Muscle of leg (tissue), 11 donors: ENCODE measurements around the gene PLBD2. TPM values are rescaled to one million over a fixed set of nuclear protein-coding genes. Genes with fewer than 3 reads are reported as not detected.

Experiments
- DNase-seq: peaks from one replicate; pipeline ENCODE4 v3.0.0; 2013
- H3K27ac ChIP-seq: one replicate; pipeline ENCODE4 v1.5.1; 2013; ENCODE audit warnings: mild to moderate bottlenecking, low read length, control low read depth
- H3K27me3 ChIP-seq: one replicate; pipeline ENCODE4 v1.6.1; 2013; ENCODE audit warnings: low read length; ENCODE audit not compliant: control insufficient read depth, insufficient read depth
- H3K36me3 ChIP-seq: one replicate; pipeline ENCODE4 v1.6.1; 2013; ENCODE audit warnings: low read length; ENCODE audit not compliant: control insufficient read depth, insufficient read depth
- H3K4me1 ChIP-seq: one replicate; pipeline ENCODE4 v1.6.1; 2013; ENCODE audit warnings: low read length; ENCODE audit not compliant: control insufficient read depth, insufficient read depth
- H3K4me3 ChIP-seq: one replicate; pipeline ENCODE4 v1.5.1; 2013; ENCODE audit warnings: low read length, control low read depth
- H3K9me3 ChIP-seq: replicated peaks from 2 replicates; pipeline ENCODE4 v1.6.1; 2013; ENCODE audit warnings: low read depth, low read length; ENCODE audit not compliant: control insufficient read depth
- WGBS: methylation state at CpG from one replicate; pipeline ENCODE4 v1.1.5; 2013; ENCODE audit warnings: missing lambda C conversion rate; ENCODE audit not compliant: insufficient coverage; 5-methylcytosine and 5-hydroxymethylcytosine counted together
- polyA plus RNA-seq, 8 donors: library from polyadenylated mRNA; unstranded; fragments of 120-200 nt; gene quantifications; one replicate each; pipeline versions ENCODE4 v1.2.1 to v1.2.3, GENCODE V29; 2013; ENCODE audit warnings: inconsistent platforms in 1 of 8, low replicate concordance in 1 of 8; ENCODE audit not compliant: insufficient read length in 8 of 8, insufficient read depth in 1 of 8
- total RNA-seq: library from RNA; stranded (reverse); fragments of 120-200 nt; gene quantifications from one replicate; pipeline ENCODE4 v1.2.4, GENCODE V29; 2013

PLBD2 gene
- total and polyA plus RNA-seq, 9 donors: 5.4 to 15.4 (median 13.8) TPM

DNA sequence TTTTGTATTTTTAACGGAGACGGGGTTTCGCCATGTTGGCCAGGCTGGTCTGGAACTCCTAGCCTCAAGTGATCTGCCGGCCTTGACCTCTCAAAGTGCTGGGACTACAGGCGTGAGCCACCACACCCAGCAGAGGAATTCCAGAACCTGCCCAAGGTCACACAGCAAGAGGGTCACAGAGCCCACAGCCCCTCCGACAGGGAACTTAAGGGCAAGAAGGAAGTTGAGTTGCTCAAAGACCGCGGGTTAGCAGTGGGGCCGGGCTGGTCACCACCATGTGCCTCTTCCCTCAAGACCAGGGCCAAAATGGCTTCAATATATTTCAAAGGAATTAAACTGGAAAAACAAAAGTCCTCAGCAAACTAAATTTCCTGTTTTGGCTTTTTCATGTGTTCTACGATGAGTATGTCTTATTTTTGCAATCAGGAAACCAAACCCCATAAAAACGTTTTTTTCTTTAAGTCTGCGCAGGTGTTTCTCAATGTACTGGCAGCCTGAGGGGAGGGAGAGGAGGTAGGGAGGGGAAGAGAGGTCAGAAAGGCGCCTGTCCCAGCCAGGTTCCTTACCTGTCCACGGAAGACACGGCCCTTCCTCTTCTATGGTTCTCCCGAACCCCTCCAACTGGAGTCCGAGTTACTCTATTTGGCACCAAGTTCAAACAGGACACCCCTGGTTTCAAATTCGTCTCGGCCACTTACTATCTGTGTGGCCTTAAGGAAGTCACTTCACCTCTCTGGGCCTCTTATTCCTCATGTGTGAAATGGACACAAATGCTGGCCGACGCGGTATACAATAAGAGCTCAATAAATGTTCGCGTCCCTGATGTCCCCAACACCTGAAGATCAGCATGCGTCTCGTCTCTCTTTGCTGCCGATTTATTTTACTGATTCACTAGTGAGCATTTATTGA, 24.3 kb upstream of the PLBD2 start:
- H3K27ac ChIP-seq: no peak overlapping the region
- peaks cover 20% of the 10 kb centered on the region for H3K4me1 ChIP-seq
- H3K27me3 ChIP-seq: peaks cover 5% of the 10 kb centered on the region
- peak; percentile 35 for DNase-seq
- H3K36me3 ChIP-seq: peaks cover 21% of the 10 kb centered on the region
- WGBS: 39% methylated on average over 19 of the region's 27 CpGs
- peak overlapping the region; percentile 82 for H3K4me3 ChIP-seq
- H3K9me3 ChIP-seq: no peaks in the 10 kb centered on the region

DNA sequence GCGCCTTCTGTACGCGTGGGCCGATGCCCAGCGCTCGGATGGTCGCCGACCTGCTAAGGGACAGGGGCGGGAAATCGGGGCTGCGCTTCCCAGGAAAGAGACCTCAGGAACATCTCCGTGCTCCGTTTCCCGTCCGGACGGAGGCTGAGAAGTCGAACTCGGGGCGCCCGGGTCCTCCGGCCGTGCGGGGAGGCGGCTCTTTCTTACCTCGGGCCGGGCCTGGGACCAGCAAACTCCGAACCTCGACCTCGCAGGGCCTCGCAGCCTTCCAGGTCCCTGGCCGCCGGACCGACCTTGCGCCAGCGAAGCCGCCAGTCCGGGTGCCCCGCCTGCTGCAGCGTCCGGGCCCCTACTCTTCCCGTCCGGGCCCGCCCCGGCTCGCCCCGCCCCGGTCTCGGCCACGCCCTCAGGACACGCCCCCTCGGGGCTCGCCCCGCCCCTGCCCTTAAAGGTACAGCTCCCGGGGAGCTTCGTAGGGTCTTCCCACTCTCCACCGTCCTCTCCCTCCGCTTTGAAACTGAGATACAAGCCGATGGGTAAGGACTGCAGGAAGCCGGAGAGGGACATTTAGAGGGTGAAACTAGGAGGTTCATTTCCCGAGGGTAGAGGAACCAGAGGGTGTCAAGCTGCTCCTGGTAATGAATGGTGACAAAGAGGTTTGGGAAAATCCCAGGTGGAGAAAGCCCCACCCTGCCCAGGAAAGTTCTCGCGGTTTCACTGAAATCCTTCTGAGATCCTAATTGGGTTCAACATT, 23.4 kb upstream of the PLBD2 start, which contains the start of gene SLC8B1:
Gene SLC8B1, minus strand, starts transcription at position 324 of the 754 bp plus-strand sequence. CDS start 2,231 bp downstream, outside the sequence.
- peaks cover 21% of the 10 kb centered on the region for H3K36me3 ChIP-seq
- DNase-seq: peak; percentile 86
- WGBS: under 1% methylated on average over 54 of the region's 62 CpGs
- H3K9me3 ChIP-seq: no peaks in the 10 kb centered on the region
- peak within 1 kb of the TSS; percentile 82 for H3K4me3 ChIP-seq
- H3K27ac ChIP-seq: peak within 1 kb of the TSS; percentile 59
- peaks cover 5% of the 10 kb centered on the region for H3K27me3 ChIP-seq
- peaks cover 20% of the 10 kb centered on the region for H3K4me1 ChIP-seq

DNA sequence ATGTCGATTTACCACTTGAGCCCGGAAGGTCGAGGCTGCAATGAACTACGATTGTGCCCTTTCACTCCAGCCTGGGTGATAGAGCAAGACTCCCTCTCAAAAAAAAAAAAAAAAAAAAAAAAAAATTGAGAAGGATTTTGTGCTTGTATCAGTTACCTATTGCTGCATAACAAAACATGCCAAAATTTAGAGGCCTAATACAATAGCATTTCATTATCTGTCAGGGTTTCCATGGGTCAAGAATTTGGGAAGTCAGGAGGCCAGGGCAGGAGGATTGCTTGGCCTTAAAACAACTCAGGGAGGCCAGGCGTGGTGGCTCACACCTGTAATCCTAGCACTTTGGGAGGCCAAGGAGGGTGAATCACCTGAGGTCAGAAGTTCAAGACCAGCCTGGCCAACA, 18.8 kb upstream of the PLBD2 start:
- peaks cover 3% of the 10 kb centered on the region for H3K4me1 ChIP-seq
- no peak overlapping the region for H3K4me3 ChIP-seq
- H3K9me3 ChIP-seq: no peaks in the 10 kb centered on the region
- no peak overlapping the region for H3K27ac ChIP-seq
- H3K27me3 ChIP-seq: peaks cover 5% of the 10 kb centered on the region
- H3K36me3 ChIP-seq: no peaks in the 10 kb centered on the region
- no peak for DNase-seq
- no CpG with 5 or more reads among the region's 5 CpGs for WGBS

GRCh38 chr12:113340061-113340460, 18.3 kb upstream of the PLBD2 start:
- Histone ChIP-seq H3K4me1 (peaks cover 2% of the 10 kb centered on the region), H3K27me3 (peaks cover 5% of the 10 kb centered on the region), H3K27ac (no peak overlapping the region), H3K36me3 (no peaks in the 10 kb centered on the region), H3K4me3 (no peak overlapping the region), H3K9me3 (no peaks in the 10 kb centered on the region)
- 52% methylated on average over 3 of the region's 3 CpGs for WGBS
- DNase-seq: no peak

DNA sequence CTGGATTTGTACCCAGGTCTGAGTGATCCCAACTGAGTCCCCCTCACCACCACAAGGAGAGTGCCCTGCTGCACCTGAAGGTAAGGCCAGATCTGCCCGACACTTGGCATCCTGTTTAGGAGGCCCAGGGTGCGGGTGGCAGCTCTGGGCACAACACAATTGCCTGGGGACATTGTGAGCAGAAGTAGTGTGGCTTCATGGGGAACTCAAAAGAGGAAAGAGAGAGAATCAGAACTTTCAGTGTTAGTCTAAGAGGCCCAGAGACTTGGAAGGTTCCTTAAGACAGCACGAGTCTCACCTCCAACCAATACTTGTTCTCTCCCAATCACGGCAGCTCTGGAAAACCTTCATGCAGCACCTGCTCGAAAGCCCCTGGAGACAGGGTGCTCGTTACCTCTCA, 16.9 kb upstream of the PLBD2 start:
- H3K36me3 ChIP-seq: no peaks in the 10 kb centered on the region
- no peak for DNase-seq
- H3K9me3 ChIP-seq: no peaks in the 10 kb centered on the region
- no peaks in the 10 kb centered on the region for H3K4me1 ChIP-seq
- no peak overlapping the region for H3K27ac ChIP-seq
- no peak overlapping the region for H3K4me3 ChIP-seq
- 91% methylated on average over 3 of the region's 6 CpGs for WGBS
- H3K27me3 ChIP-seq: peaks cover 5% of the 10 kb centered on the region

- 80% methylated on average over 1 of the region's 6 CpGs for WGBS
- no peak overlapping the region for H3K27ac ChIP-seq
- DNase-seq: no peak
- H3K4me3 ChIP-seq: no peak overlapping the region
- H3K36me3 ChIP-seq: no peaks in the 10 kb centered on the region
- peaks cover 4% of the 10 kb centered on the region for H3K27me3 ChIP-seq
- H3K4me1 ChIP-seq: no peaks in the 10 kb centered on the region
- no peaks in the 10 kb centered on the region for H3K9me3 ChIP-seq
Observed at GRCh38 chr12:113345318-113345717, 13.1 kb upstream of the PLBD2 start.

GRCh38 chr12:113346353-113346752, 12.0 kb upstream of the PLBD2 start:
- H3K27ac ChIP-seq: no peak overlapping the region
- no peak overlapping the region for H3K4me3 ChIP-seq
- H3K36me3 ChIP-seq: no peaks in the 10 kb centered on the region
- H3K27me3 ChIP-seq: peaks cover 4% of the 10 kb centered on the region
- no peaks in the 10 kb centered on the region for H3K4me1 ChIP-seq
- DNase-seq: no peak
- no peaks in the 10 kb centered on the region for H3K9me3 ChIP-seq
- WGBS: 93% methylated on average over 2 of the region's 5 CpGs

DNA sequence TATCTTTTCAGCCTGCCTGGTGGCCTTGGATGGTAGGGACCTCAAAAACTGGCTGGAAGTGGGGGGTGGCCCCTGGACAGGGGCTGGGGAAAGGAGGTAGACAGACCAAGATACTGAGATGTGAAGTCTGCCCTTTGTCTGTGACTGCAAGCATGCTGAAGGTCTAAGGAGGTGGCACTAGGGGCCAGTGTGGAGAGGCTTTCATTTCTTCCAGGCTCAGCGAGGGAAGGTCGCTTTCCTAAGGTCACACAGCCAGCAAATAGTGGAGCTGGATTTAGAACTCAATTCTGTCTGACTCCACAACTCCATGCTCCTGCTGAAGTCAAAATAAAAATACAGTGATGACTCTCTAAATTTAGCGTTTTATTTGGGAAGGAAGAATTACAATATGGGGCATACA, 11.3 kb upstream of the PLBD2 start:
- no peak for DNase-seq
- Histone ChIP-seq H3K4me1 (no peaks in the 10 kb centered on the region), H3K27ac (no peak overlapping the region), H3K27me3 (peaks cover 4% of the 10 kb centered on the region), H3K36me3 (no peaks in the 10 kb centered on the region), H3K9me3 (no peaks in the 10 kb centered on the region), H3K4me3 (no peak overlapping the region)
- WGBS: 60% methylated on average over 1 of the region's 3 CpGs

DNA sequence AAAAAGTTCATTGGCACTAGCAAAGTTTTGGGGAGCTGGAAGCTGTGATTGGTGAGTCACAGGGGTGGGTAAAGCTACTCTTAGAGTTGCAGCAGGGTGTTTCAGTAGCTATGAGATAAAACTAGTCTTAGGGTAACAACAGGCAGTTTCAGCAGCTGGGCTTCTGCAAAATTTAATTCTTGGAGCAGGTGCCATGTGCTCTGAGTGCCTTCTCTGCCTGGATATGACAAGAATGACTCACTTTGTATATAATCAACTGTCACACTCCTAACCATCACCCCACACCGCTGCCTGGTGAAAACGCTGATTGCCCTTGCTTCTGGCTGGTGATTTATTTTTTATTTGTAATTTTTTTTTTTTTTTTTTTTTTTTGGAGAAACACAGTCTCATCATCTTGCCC, 10.5 kb upstream of the PLBD2 start:
- Histone ChIP-seq H3K4me3 (no peak overlapping the region), H3K36me3 (no peaks in the 10 kb centered on the region), H3K9me3 (no peaks in the 10 kb centered on the region), H3K4me1 (no peaks in the 10 kb centered on the region), H3K27me3 (peaks cover 4% of the 10 kb centered on the region), H3K27ac (no peak overlapping the region)
- WGBS: no CpG with 5 or more reads among the region's 2 CpGs
- DNase-seq: no peak

DNA sequence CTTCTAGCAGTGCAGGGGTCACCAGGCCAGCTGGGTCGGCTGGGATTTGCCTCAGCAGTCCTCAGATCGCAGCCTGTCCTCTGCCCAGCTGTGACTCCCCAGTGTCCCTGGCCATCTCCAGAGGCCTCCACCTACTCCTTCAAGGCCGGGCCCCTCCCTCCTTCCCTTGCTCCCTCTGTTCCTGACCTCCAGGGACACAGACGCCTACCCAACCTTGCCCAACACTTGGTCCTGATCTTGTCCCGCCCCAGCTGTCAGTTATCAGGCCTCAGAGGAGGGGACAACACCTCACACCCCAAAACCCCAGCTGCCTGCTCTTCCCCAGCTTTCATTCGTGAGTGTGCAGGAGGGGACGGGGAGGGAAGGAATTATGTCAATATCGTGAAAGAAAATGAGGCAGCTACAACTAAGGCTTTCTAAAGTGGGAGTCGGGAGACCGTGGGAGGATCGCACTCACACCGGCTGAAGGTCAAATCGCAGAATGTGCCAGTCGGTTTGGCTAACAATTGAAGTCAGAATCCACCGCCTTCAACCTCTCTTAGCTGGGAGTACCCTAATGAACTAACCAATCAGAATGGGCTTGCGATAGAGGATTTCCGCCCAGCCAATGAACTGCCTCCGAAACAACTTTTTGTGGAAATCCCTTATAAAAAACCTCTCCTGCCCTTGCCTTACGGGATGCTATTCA, 9.4 kb upstream of the PLBD2 start:
- Histone ChIP-seq H3K9me3 (no peaks in the 10 kb centered on the region), H3K4me3 (no peak overlapping the region), H3K27me3 (peaks cover 4% of the 10 kb centered on the region), H3K36me3 (no peaks in the 10 kb centered on the region), H3K4me1 (no peaks in the 10 kb centered on the region), H3K27ac (no peak overlapping the region)
- no peak for DNase-seq
- WGBS: 52% methylated on average over 18 of the region's 19 CpGs
